Endothelial cell of umbilical vein (primary cell): ENCODE results near the gene CLGN. TPM values are rescaled to one million over a fixed set of nuclear protein-coding genes. Genes with fewer than 3 reads are reported as not detected.

ENCODE experiments used
- BruUV-seq: library from RNA; stranded (reverse); fragments of 400-500 nt; replicated peaks from 2 replicates; lab custom pipeline; 2021; lab: Mats Ljungman, UMichigan
- CTCF ChIA-PET: fragments of 300-600, 350-600 bp; sonication (Branson Sonifier 250); formaldehyde crosslinking; loops from one replicate; lab custom pipeline; 2021; ENCODE audit warnings: antibody characterized with exemption, inconsistent platforms; lab: Charles Lee
- POLR2A ChIA-PET: fragments of 300-600, 350-600 bp; sonication (Branson Sonifier 250); formaldehyde crosslinking; loops from one replicate; lab custom pipeline; 2021; ENCODE audit warnings: antibody characterized with exemption, inconsistent platforms; lab: Charles Lee
- DNase-seq: peaks from one replicate; pipeline ENCODE4 v3.0.0-alpha.2; 2011; ENCODE audit warnings: low read depth, low spot score
- FAIRE-seq: peaks from 2 replicates; lab custom pipeline; 2011; peaks lifted over from hg19 to GRCh38; lab: Jason Lieb, UNC
- H2AFZ ChIP-seq: 2 replicates; pipeline ENCODE4 v1.6.0; 2012; ENCODE audit warnings: low read depth, low read length, control low read depth, inconsistent platforms
- H3K27ac ChIP-seq: 2 replicates; pipeline ENCODE4 v1.5.1; 2011; ENCODE audit warnings: low read depth, mild to moderate bottlenecking, control low read depth, low read length, moderate library complexity; ENCODE audit not compliant: insufficient read depth
- H3K27me3 ChIP-seq, 2 experiments: 2 replicates each; pipeline versions ENCODE4 v1.6.0 to v1.6.1; 2011; ENCODE audit warnings: low read length in 2 of 2, mixed read lengths in 1 of 2; ENCODE audit not compliant: control insufficient read depth in 2 of 2, insufficient read depth in 2 of 2
- H3K36me3 ChIP-seq, 2 experiments: 2 replicates in 1 of 2; 3 replicates in 1 of 2; pipeline ENCODE4 v1.5.1; 2011; ENCODE audit warnings: low read length in 2 of 2, mild to moderate bottlenecking in 1 of 2, moderate library complexity in 1 of 2; ENCODE audit not compliant: control insufficient read depth in 2 of 2, insufficient read depth in 2 of 2; ENCODE audit errors: extremely low read depth in 1 of 2
- H3K4me1 ChIP-seq: 3 replicates; pipeline ENCODE4 v1.5.1; 2011; ENCODE audit warnings: mild to moderate bottlenecking, low read length; ENCODE audit not compliant: control insufficient read depth, insufficient read depth; ENCODE audit errors: extremely low read depth
- H3K4me2 ChIP-seq: 2 replicates; pipeline ENCODE4 v1.6.1; 2011; ENCODE audit warnings: low read length, control low read depth, mixed read lengths; ENCODE audit not compliant: insufficient read depth
- H3K4me3 ChIP-seq, 3 experiments: fragments of 200-600 bp in 1 of 3; sonication (generic), shearing (Covaris generic) in 1 of 3; replicated peaks in 1 of 3; 2 replicates each; pipeline ENCODE4 v1.5.1; 2011 to 2016; ENCODE audit warnings: control low read depth in 3 of 3, low read length in 3 of 3, mild to moderate bottlenecking in 2 of 3, inconsistent platforms in 1 of 3, low read depth in 1 of 3, moderate library complexity in 1 of 3; ENCODE audit not compliant: insufficient read depth in 1 of 3
- H3K79me2 ChIP-seq: 2 replicates; pipeline ENCODE4 v1.6.0; 2012; ENCODE audit warnings: low read length, inconsistent platforms; ENCODE audit not compliant: control insufficient read depth, insufficient read depth
- H3K9ac ChIP-seq: replicated peaks from 2 replicates; pipeline ENCODE3; 2011; ENCODE audit warnings: low read length, control low read depth; ENCODE audit not compliant: insufficient read depth; ENCODE audit errors: extremely low read depth
- H3K9me1 ChIP-seq: replicated peaks from 3 replicates; pipeline ENCODE4 v1.6.0; 2011; ENCODE audit warnings: mild to moderate bottlenecking, low read length; ENCODE audit not compliant: control insufficient read depth, insufficient read depth; ENCODE audit errors: extremely low read depth
- H3K9me3 ChIP-seq: replicated peaks from 2 replicates; pipeline ENCODE4 v1.5.1; 2012; ENCODE audit warnings: low read length, inconsistent platforms; ENCODE audit not compliant: control insufficient read depth, insufficient read depth
- H4K20me1 ChIP-seq: replicated peaks from 2 replicates; pipeline ENCODE3; 2011; ENCODE audit warnings: mild to moderate bottlenecking, low read length; ENCODE audit not compliant: control insufficient read depth, insufficient read depth; ENCODE audit errors: extremely low read depth
- EZH2 ChIP-seq: IDR thresholded peaks from 2 replicates; pipeline ENCODE4 v1.6.1; 2012; ENCODE audit warnings: borderline replicate concordance, low read depth, mild to moderate bottlenecking, moderate library complexity, low read length, inconsistent platforms; ENCODE audit not compliant: severe bottlenecking
- FOS ChIP-seq: IDR thresholded peaks from 2 replicates; pipeline ENCODE4 v1.6.1; 2011; ENCODE audit warnings: mild to moderate bottlenecking, low read length, moderate library complexity, borderline replicate concordance; ENCODE audit not compliant: insufficient read depth
- GATA2 ChIP-seq: IDR thresholded peaks from 2 replicates; pipeline ENCODE4 v1.7.0; 2011; ENCODE audit warnings: low read depth, mild to moderate bottlenecking, moderate library complexity, mixed read lengths, low read length; ENCODE audit not compliant: insufficient read length, insufficient read depth
- JUN ChIP-seq: IDR thresholded peaks from 2 replicates; pipeline ENCODE4 v1.6.1; 2011; ENCODE audit warnings: borderline replicate concordance, low read depth; ENCODE audit not compliant: insufficient read length, insufficient read depth
- MYC ChIP-seq: IDR thresholded peaks from one replicate; pipeline ENCODE4 v1.6.1; 2011; ENCODE audit warnings: mild to moderate bottlenecking, low read depth, low read length
- POLR2A ChIP-seq: IDR thresholded peaks from 2 replicates; pipeline ENCODE4 v1.6.1; 2012; ENCODE audit warnings: low read depth, mild to moderate bottlenecking, control low read depth, low read length
- POLR2AphosphoS5 ChIP-seq: IDR thresholded peaks from 2 replicates; pipeline ENCODE4 v1.6.1; 2012; ENCODE audit warnings: low read depth, mild to moderate bottlenecking, control low read depth, low read length, moderate library complexity; ENCODE audit not compliant: insufficient read depth
- dilution Hi-C: fragments of 300-500 bp; cut with MboI; formaldehyde crosslinking; loops from one replicate; pipeline ENCODE4 v1.15.0; 2019; ENCODE audit warnings: low sequenced_read_pairs; ENCODE audit not compliant: extremely low pct_ligation_motif_present
- intact Hi-C: fragments of 100-400 bp; cut with micrococcal nuclease; formaldehyde crosslinking; loops from one replicate; pipeline ENCODE4 v1.10.0; 2022
- polyA plus RNA-seq, 4 experiments: library from polyadenylated mRNA; depleted of rRNA in 3 of 4; stranded (reverse) in 3 of 4; unstranded in 1 of 4; fragments of >200 nt; gene quantifications; 2 replicates each; pipeline versions ENCODE4 v1.2.1 to v1.2.3, GENCODE V29; 2011 to 2012; ENCODE audit warnings: missing spikeins in 1 of 4
- total RNA-seq: library from RNA; stranded (reverse); gene quantifications from 2 replicates; pipeline ENCODE4 v1.2.3, GENCODE V29; 2021
- TF ChIP-seq, protein P1 (sequence below), 2 donors: IDR thresholded peaks; 1 replicate in 1 of 2; 2 replicates in 1 of 2; pipeline ENCODE4 v1.5.1; 2011; ENCODE audit warnings: low read length in 2 of 2, mild to moderate bottlenecking in 2 of 2, moderate library complexity in 2 of 2, control low read depth in 1 of 2, inconsistent platforms in 1 of 2, low read depth in 1 of 2; ENCODE audit not compliant: insufficient read depth in 1 of 2; ENCODE audit errors: extremely low read depth in 1 of 2
- TF ChIP-seq, protein P2 (sequence below): IDR thresholded peaks from 2 replicates; pipeline ENCODE4 v1.6.1; 2011; ENCODE audit not compliant: insufficient read depth, insufficient read length

CLGN gene
- total and polyA plus RNA-seq, 2 donors (not counting 3 experiments of a cell fraction or from before 2014, with no cell fraction given): 0.12 to 1.00 TPM

DNA sequence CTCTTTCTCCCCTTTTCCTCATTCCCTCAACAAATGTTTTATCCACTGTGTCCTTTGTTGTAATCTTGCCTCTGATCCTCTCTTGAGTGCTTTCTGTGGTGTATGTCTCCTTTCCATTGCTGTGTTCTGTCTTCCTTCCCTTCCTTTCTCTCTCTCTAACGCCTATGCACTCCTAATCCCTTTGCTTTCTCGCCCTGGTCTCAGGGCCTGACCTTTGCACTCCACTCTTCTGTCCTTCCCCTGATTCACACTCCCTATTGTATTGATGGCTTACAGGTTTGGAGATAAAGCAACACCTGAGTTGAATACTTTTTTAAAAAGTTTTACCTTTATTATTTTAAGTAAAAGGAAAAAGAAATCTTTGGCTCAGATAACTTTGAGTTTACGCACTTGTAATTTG is 69.6 kb downstream of the CLGN start:
- H3K4me2 ChIP-seq: no peak overlapping the region
- POLR2A ChIA-PET: no interaction called here

DNA sequence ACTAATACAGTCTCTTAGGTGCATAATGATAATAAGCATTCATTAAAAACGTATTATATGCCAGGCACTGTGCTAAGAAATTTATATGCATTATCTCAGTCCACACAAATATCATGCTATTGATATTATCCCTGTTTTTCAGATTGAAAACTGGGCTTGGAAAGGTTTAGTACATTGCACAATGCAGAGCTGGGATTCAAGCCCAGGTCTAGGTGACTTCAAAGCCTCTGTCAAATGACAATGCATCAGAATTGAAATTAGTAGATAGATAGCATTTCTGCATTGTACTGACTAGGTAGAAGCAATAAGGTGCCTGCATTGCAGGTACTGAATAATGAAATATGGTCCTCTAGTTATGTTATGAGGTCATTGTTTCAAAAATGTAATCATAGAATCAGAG is 72.2 kb downstream of the CLGN start:
- BruUV-seq: no TSS peak
- intact Hi-C loops: no loop called here
- H3K9ac ChIP-seq: no peak overlapping the region
- FAIRE-seq (no peak), DNase-seq (no peak)
- no peak overlapping the region for H3K27ac ChIP-seq
- TF ChIP-seq EZH2 (no peak), FOS (no peak), MYC (no peak), POLR2AphosphoS5 (no peak), POLR2A (no peak), JUN (no peak), GATA2 (no peak)
- TF ChIP-seq, protein P1, sequence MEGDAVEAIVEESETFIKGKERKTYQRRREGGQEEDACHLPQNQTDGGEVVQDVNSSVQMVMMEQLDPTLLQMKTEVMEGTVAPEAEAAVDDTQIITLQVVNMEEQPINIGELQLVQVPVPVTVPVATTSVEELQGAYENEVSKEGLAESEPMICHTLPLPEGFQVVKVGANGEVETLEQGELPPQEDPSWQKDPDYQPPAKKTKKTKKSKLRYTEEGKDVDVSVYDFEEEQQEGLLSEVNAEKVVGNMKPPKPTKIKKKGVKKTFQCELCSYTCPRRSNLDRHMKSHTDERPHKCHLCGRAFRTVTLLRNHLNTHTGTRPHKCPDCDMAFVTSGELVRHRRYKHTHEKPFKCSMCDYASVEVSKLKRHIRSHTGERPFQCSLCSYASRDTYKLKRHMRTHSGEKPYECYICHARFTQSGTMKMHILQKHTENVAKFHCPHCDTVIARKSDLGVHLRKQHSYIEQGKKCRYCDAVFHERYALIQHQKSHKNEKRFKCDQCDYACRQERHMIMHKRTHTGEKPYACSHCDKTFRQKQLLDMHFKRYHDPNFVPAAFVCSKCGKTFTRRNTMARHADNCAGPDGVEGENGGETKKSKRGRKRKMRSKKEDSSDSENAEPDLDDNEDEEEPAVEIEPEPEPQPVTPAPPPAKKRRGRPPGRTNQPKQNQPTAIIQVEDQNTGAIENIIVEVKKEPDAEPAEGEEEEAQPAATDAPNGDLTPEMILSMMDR (IDR thresholded peaks at IDR 0.05; ENCODE audit: extremely low read depth in 1 of 2, insufficient read depth in 1 of 2, low read depth in 1 of 2, low read length in 2 of 2): no peak
- TF ChIP-seq, protein P2, sequence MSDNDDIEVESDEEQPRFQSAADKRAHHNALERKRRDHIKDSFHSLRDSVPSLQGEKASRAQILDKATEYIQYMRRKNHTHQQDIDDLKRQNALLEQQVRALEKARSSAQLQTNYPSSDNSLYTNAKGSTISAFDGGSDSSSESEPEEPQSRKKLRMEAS: no peak
- H3K9me3 ChIP-seq: no peaks in the 10 kb centered on the region
- no peak overlapping the region for H3K4me2 ChIP-seq
- H2AFZ ChIP-seq: no peak overlapping the region
- no peaks in the 10 kb centered on the region for H4K20me1 ChIP-seq
- CTCF ChIA-PET: interaction anchor here (1.6 kb wide), 1 partner anchor 25 kb away, joined by 5 read pairs; no protein-coding TSS in a partner anchor
- no peaks in the 10 kb centered on the region for H3K36me3 ChIP-seq
- H3K4me3 ChIP-seq: no peak overlapping the region
- no peaks in the 10 kb centered on the region for H3K9me1 ChIP-seq
- peaks cover 6% of the 10 kb centered on the region for H3K4me1 ChIP-seq
- POLR2A ChIA-PET: no interaction called here
- dilution Hi-C loops: no loop called here
- peaks cover 1 to 2% of the 10 kb centered on the region in 2 experiments for H3K27me3 ChIP-seq
- no peaks in the 10 kb centered on the region for H3K79me2 ChIP-seq

More for the DNA sequence above, 69.6 kb downstream of the CLGN start:
- FAIRE-seq (no peak), DNase-seq (no peak)
- Histone ChIP-seq H2AFZ (no peak overlapping the region), H3K36me3 (no peaks in the 10 kb centered on the region), H3K27me3 (peaks cover under 1 to 2% of the 10 kb centered on the region in 2 experiments), H3K4me3 (no peak overlapping the region), H3K9ac (no peak overlapping the region), H3K9me1 (no peaks in the 10 kb centered on the region), H3K9me3 (no peaks in the 10 kb centered on the region), H3K4me1 (peaks cover 6% of the 10 kb centered on the region), H4K20me1 (no peaks in the 10 kb centered on the region), H3K27ac (no peak overlapping the region), H3K79me2 (no peaks in the 10 kb centered on the region)
- TF ChIP-seq, protein P2: no peak
- TF ChIP-seq JUN: no peak
- intact Hi-C loops: no loop called here
- CTCF ChIA-PET: interaction anchor here (3.2 to 4.9 kb wide), 2 partner anchors 11 to 27 kb away, joined by 55 to 69 read pairs; no protein-coding TSS in a partner anchor
- BruUV-seq: no TSS peak
- dilution Hi-C loops: no loop called here
